MM.1S (cell line): ENCODE measurements around the gene QRFPR.

Experiments used
- DNase-seq: peaks from one replicate; pipeline ENCODE4 v3.0.0-alpha.2; 2015
- H2AFZ ChIP-seq: fragments of 300-600 bp; sonication (generic); 2 replicates; pipeline ENCODE4 v1.6.0; 2016; ENCODE audit warnings: antibody characterized with exemption, low read length
- H3F3A ChIP-seq: fragments of 300-600 bp; sonication (generic); 2 replicates; pipeline ENCODE4 v1.6.1; 2016; ENCODE audit warnings: mild to moderate bottlenecking, antibody characterized with exemption, low read length, moderate library complexity, mixed read lengths; ENCODE audit not compliant: insufficient read depth
- H3K27ac ChIP-seq: fragments of 300-600 bp; sonication (generic); 2 replicates; pipeline ENCODE4 v1.5.1; 2016; ENCODE audit warnings: mild to moderate bottlenecking, low read length
- H3K27me3 ChIP-seq: fragments of 300-600 bp; sonication (generic); replicated peaks from 2 replicates; pipeline ENCODE4 v1.6.0; 2016; ENCODE audit warnings: low read length; ENCODE audit not compliant: insufficient read depth
- H3K36me3 ChIP-seq: fragments of 300-600 bp; sonication (generic); replicated peaks from 2 replicates; pipeline ENCODE4 v1.6.1; 2016; ENCODE audit warnings: mild to moderate bottlenecking, low read length, mixed read lengths; ENCODE audit not compliant: insufficient read depth
- H3K4me1 ChIP-seq: fragments of 300-600 bp; sonication (generic); 2 replicates; pipeline ENCODE4 v1.6.1; 2016; ENCODE audit warnings: low read length, mixed read lengths
- H3K4me2 ChIP-seq: fragments of 300-600 bp; sonication (generic); 2 replicates; pipeline ENCODE4 v1.6.0; 2016; ENCODE audit warnings: low read depth, low read length
- H3K4me3 ChIP-seq: fragments of 300-600 bp; sonication (generic); 2 replicates; pipeline ENCODE4 v1.5.1; 2016; ENCODE audit warnings: low read length, mixed read lengths
- H3K79me2 ChIP-seq: fragments of 300-600 bp; sonication (generic); 2 replicates; pipeline ENCODE4 v1.6.1; 2016; ENCODE audit warnings: mixed run types, low read length, mixed read lengths
- H3K9ac ChIP-seq: fragments of 300-600 bp; sonication (generic); 2 replicates; pipeline ENCODE4 v1.6.1; 2016; ENCODE audit warnings: low read length, mixed read lengths
- H3K9me2 ChIP-seq: fragments of 300-600 bp; sonication (generic); replicated peaks from 2 replicates; pipeline ENCODE4 v1.6.1; 2016; ENCODE audit warnings: mild to moderate bottlenecking, low read length, mixed read lengths; ENCODE audit not compliant: insufficient read depth
- H3K9me3 ChIP-seq: fragments of 300-600 bp; sonication (generic); replicated peaks from 2 replicates; pipeline ENCODE4 v1.6.1; 2016; ENCODE audit warnings: mild to moderate bottlenecking, low read length, mixed read lengths; ENCODE audit not compliant: insufficient read depth
- H4K20me1 ChIP-seq: fragments of 300-600 bp; sonication (generic); 2 replicates; pipeline ENCODE4 v1.6.1; 2016; ENCODE audit warnings: mild to moderate bottlenecking, low read length, moderate library complexity, mixed read lengths; ENCODE audit not compliant: insufficient read depth
- EZH2 ChIP-seq: fragments of 300-600 bp; sonication (generic); optimal IDR thresholded peaks from 2 replicates; pipeline ENCODE3; 2017; ENCODE audit warnings: low read depth, mild to moderate bottlenecking, antibody characterized with exemption, low read length, mixed read lengths
- EZH2phosphoT487 ChIP-seq: fragments of 300-600 bp; sonication (generic); IDR thresholded peaks from 2 replicates; pipeline ENCODE4 v1.6.1; 2018; ENCODE audit warnings: antibody characterized with exemption, low read length
- TF ChIP-seq, protein P1 (sequence below): fragments of 300-600 bp; sonication (generic); IDR thresholded peaks from 2 replicates; pipeline ENCODE4 v1.5.1; 2016; ENCODE audit warnings: antibody characterized with exemption, low read length, mixed read lengths

QRFPR gene

DNA sequence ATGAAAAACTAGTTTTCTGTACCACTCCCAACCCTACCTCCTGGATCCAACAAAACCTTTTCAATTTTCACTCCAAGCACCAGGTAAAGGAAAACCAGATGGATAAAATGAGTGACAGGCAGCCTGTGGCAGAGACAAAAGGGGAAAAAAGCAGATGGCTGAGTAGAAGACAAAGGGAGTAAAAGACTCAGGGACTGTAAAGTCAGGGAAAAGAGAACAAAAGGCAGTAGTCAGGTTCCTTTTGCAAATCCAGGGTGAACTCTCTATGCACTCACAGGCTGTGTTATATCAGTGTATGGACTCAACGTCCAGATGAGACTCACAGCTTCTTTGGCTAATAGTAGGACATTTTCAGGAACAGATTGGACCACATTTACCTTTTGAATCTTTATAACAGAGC, 54.2 kb downstream of the QRFPR start:
- TF ChIP-seq EZH2 (no peak), EZH2phosphoT487 (no peak)
- TF ChIP-seq, protein P1, sequence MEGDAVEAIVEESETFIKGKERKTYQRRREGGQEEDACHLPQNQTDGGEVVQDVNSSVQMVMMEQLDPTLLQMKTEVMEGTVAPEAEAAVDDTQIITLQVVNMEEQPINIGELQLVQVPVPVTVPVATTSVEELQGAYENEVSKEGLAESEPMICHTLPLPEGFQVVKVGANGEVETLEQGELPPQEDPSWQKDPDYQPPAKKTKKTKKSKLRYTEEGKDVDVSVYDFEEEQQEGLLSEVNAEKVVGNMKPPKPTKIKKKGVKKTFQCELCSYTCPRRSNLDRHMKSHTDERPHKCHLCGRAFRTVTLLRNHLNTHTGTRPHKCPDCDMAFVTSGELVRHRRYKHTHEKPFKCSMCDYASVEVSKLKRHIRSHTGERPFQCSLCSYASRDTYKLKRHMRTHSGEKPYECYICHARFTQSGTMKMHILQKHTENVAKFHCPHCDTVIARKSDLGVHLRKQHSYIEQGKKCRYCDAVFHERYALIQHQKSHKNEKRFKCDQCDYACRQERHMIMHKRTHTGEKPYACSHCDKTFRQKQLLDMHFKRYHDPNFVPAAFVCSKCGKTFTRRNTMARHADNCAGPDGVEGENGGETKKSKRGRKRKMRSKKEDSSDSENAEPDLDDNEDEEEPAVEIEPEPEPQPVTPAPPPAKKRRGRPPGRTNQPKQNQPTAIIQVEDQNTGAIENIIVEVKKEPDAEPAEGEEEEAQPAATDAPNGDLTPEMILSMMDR, result no peak
- H2AFZ ChIP-seq, result no peak overlapping the region
- DNase-seq, result no peak

DNA sequence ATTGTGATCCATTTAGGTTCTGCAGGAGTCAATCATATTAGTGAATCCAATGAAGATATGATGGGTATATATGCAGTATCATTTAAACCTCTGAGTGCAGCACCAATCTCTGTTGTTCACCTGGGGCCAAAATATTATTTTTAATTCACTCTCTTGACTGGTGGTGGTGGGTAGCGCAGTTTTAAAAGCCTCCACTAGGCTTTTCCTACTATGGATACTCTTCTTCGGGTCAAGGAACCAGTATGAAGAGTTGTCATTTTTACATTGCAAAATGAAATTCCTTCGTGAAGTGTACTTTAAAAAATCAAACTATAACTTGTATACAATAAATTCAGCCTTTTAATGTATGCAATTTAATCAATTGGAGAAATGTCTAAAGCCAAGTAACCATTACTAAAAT, 56.5 kb downstream of the QRFPR start:
- no peaks in the 10 kb centered on the region for H3K9me2 ChIP-seq
- H3K27me3 ChIP-seq, result no peaks in the 10 kb centered on the region
- H3K4me1 ChIP-seq, result no peaks in the 10 kb centered on the region
- DNase-seq, result no peak
- no peaks in the 10 kb centered on the region for H4K20me1 ChIP-seq
- no peaks in the 10 kb centered on the region for H3K9me3 ChIP-seq
- no peak overlapping the region for H3K4me3 ChIP-seq
- H3K4me2 ChIP-seq, result no peak overlapping the region
- H3K79me2 ChIP-seq, result no peaks in the 10 kb centered on the region
- H3K36me3 ChIP-seq, result no peaks in the 10 kb centered on the region
- no peak overlapping the region for H3K27ac ChIP-seq
- H3F3A ChIP-seq, result no peaks in the 10 kb centered on the region
- no peak overlapping the region for H3K9ac ChIP-seq
- H2AFZ ChIP-seq, result no peak overlapping the region
- TF ChIP-seq EZH2phosphoT487, result no peak
- TF ChIP-seq EZH2, result no peak
- TF ChIP-seq, protein P1, result no peak

More for the DNA sequence above, 54.2 kb downstream of the QRFPR start:
- Histone ChIP-seq H4K20me1 (no peaks in the 10 kb centered on the region), H3K36me3 (no peaks in the 10 kb centered on the region), H3K9ac (no peak overlapping the region), H3K27me3 (no peaks in the 10 kb centered on the region), H3F3A (no peaks in the 10 kb centered on the region), H3K4me3 (no peak overlapping the region), H3K9me2 (no peaks in the 10 kb centered on the region), H3K4me1 (no peaks in the 10 kb centered on the region), H3K27ac (no peak overlapping the region), H3K4me2 (no peak overlapping the region), H3K9me3 (no peaks in the 10 kb centered on the region), H3K79me2 (no peaks in the 10 kb centered on the region)

DNA sequence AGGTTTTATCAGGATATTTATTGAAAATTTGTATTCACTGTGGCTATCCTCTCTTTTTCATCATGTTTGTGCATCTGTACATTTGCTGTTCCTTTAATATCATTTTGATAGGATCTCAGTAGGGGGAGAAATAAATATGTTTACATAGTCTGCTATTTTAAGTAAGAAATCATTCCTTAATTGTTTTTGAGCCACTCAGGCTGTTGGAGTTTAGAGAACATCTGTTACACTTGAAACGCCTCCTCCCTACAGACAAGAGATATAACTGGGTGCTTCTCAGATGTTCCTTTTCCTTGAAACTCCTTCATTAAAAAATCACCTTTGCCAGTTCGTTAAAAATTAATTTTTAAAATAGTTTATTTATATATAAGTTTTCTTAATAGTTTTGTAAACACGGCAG, 59.4 kb downstream of the QRFPR start:
- Histone ChIP-seq H3K4me3 (no peak overlapping the region), H3K4me2 (no peak overlapping the region), H3K9me2 (no peaks in the 10 kb centered on the region), H3F3A (no peaks in the 10 kb centered on the region), H3K4me1 (no peaks in the 10 kb centered on the region), H3K36me3 (no peaks in the 10 kb centered on the region), H3K9me3 (no peaks in the 10 kb centered on the region), H3K79me2 (no peaks in the 10 kb centered on the region), H3K9ac (no peak overlapping the region), H3K27ac (no peak overlapping the region), H3K27me3 (no peaks in the 10 kb centered on the region), H2AFZ (no peak overlapping the region), H4K20me1 (no peaks in the 10 kb centered on the region)
- TF ChIP-seq EZH2 (no peak), EZH2phosphoT487 (no peak)
- TF ChIP-seq, protein P1, result no peak
- DNase-seq, result no peak
